Activated T-cell treated with anti-CD3 and anti-CD28 coated beads for 48 hours (primary cell): Measurements from ENCODE around the gene VPS72.

Experiments used
- DNase-seq: peaks from one replicate; pipeline ENCODE4 v3.0.0-alpha.2; 2020; ENCODE audit warnings: low read depth

The VPS72 gene

GRCh38 chr1:151187205-151187604 is 2.8 kb downstream of the VPS72 start:
- no peak for DNase-seq

GRCh38 chr1:151184211-151184610 is 5.8 kb downstream of the VPS72 start:
- DNase-seq: no peak

- DNase-seq: no peak
Observed at GRCh38 chr1:151176514-151177045, 13.4 kb downstream of the VPS72 start.

GRCh38 chr1:151175863-151176262 is 14.1 kb downstream of the VPS72 start, which contains the start of gene TMOD4:
Gene TMOD4, minus strand, starts transcription at chr1:151175981. Its CDS starts 1,106 bp downstream, at chr1:151174875.
- no peak for DNase-seq

GRCh38 chr1:151175041-151175741 is 14.8 kb downstream of the VPS72 start:
- no peak for DNase-seq

GRCh38 chr1:151171190-151171589 is 18.8 kb downstream of the VPS72 start:
- DNase-seq: no peak

GRCh38 chr1:151167116-151167515 is 22.9 kb downstream of the VPS72 start:
- no peak for DNase-seq

GRCh38 chr1:151166505-151166956 is 23.5 kb downstream of the VPS72 start:
- no peak for DNase-seq

GRCh38 chr1:151165738-151166504 is 24.1 kb downstream of the VPS72 start, which contains the start of the genes LYSMD1 and SCNM1:
Gene LYSMD1, minus strand, starts transcription at chr1:151165902. Its CDS starts 644 bp downstream, at chr1:151165258.
Gene SCNM1, plus strand, starts transcription at chr1:151166144. Its CDS starts 9 bp downstream, at chr1:151166153.
- peak; percentile 94 for DNase-seq

- DNase-seq: no peak
Observed at GRCh38 chr1:151165281-151165737, 24.7 kb downstream of the VPS72 start.

- no peak for DNase-seq
Observed at GRCh38 chr1:151164732-151165280, 25.2 kb downstream of the VPS72 start.

GRCh38 chr1:151159373-151159772 is 30.6 kb downstream of the VPS72 start:
- no peak for DNase-seq

- DNase-seq: no peak
Observed at GRCh38 chr1:151158751-151159251, 31.2 kb downstream of the VPS72 start.

GRCh38 chr1:151158326-151158725 is 31.7 kb downstream of the VPS72 start:
- DNase-seq: peak; percentile 59

- peak; percentile 60 for DNase-seq
Observed at GRCh38 chr1:151157067-151157531, 32.9 kb downstream of the VPS72 start.

GRCh38 chr1:151156515-151156819 is 33.5 kb downstream of the VPS72 start, which contains the start of gene TNFAIP8L2:
Gene TNFAIP8L2, plus strand, starts transcription at chr1:151156649. Its CDS starts 2,049 bp downstream, at chr1:151158698.
- peak; percentile 72 for DNase-seq

- no peak for DNase-seq
Observed at GRCh38 chr1:151147665-151148064, 42.3 kb downstream of the VPS72 start.

- no peak for DNase-seq
Observed at GRCh38 chr1:151147132-151147503, 42.9 kb downstream of the VPS72 start.

- DNase-seq: peak; percentile 87
Observed at GRCh38 chr1:151146412-151147131, 43.4 kb downstream of the VPS72 start, which contains the start of gene SEMA6C. Gene SEMA6C, minus strand, starts transcription at chr1:151146631. Its CDS starts 4,010 bp downstream, at chr1:151142621.

- DNase-seq: no peak
Observed at GRCh38 chr1:151146072-151146411, 44.0 kb downstream of the VPS72 start.

- no peak for DNase-seq
Observed at GRCh38 chr1:151145304-151146071, 44.5 kb downstream of the VPS72 start.
